Coronary artery (tissue), 2 donors: ENCODE results near the gene CIAO2B.

ENCODE experiments used
- DNase-seq: peaks from one replicate; pipeline ENCODE4 v3.0.0-alpha.2; 2017; ENCODE audit warnings: low spot score
- H3K27ac ChIP-seq, 2 donors: fragments of 200-600 bp; sonication (generic); one replicate each; pipeline ENCODE4 v1.5.1; 2016 to 2019
- H3K4me3 ChIP-seq: fragments of 200-600 bp; sonication (generic); 2 replicates; pipeline ENCODE4 v1.5.1; 2016; ENCODE audit warnings: mild to moderate bottlenecking, moderate library complexity
- TF ChIP-seq, protein P1 (sequence below): fragments of 200-600 bp; sonication (generic); IDR thresholded peaks from one replicate; pipeline ENCODE4 v1.5.1; 2019; ENCODE audit warnings: antibody characterized with exemption

Gene CIAO2B

DNA sequence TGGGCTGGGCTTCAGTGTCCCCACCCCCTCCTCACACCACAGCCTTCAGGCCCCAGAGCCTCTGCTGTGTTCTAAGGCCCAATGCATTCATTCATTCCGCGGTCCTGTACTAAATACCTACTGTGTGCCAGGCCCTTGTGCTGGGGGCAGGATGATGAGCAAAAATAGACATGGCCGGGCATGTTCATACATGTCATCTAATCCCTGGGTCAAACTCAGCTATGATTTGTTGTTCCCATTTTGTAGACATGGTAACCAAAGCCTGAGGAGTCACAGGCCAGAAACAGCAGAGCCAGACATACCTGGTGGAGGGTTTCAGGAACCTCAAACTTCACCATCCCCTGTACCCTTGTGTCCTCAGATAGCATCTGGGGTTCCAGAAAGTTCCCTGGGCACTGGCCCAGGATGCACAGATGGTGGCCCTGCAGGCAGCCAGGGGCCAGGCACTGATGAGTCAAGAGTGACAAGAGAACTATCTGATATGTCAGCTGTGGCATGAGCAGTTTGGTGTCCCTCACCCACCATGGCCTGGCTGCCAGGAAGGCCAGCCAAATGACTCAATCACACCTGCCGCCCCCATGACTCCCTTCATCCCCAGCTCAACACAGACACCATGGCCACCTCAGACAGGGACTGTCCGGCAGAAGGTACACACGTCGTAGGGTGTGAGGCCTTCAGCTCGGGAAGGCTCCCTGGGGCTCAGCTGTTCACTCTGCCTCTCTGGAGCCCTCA lies 6.1 kb downstream of the CIAO2B start:
- DNase-seq = no peak
- TF ChIP-seq, protein P1, sequence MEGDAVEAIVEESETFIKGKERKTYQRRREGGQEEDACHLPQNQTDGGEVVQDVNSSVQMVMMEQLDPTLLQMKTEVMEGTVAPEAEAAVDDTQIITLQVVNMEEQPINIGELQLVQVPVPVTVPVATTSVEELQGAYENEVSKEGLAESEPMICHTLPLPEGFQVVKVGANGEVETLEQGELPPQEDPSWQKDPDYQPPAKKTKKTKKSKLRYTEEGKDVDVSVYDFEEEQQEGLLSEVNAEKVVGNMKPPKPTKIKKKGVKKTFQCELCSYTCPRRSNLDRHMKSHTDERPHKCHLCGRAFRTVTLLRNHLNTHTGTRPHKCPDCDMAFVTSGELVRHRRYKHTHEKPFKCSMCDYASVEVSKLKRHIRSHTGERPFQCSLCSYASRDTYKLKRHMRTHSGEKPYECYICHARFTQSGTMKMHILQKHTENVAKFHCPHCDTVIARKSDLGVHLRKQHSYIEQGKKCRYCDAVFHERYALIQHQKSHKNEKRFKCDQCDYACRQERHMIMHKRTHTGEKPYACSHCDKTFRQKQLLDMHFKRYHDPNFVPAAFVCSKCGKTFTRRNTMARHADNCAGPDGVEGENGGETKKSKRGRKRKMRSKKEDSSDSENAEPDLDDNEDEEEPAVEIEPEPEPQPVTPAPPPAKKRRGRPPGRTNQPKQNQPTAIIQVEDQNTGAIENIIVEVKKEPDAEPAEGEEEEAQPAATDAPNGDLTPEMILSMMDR = no peak
- Histone ChIP-seq H3K27ac (peak overlapping the region; percentile 90 to 98), H3K4me3 (no peak overlapping the region)

DNA sequence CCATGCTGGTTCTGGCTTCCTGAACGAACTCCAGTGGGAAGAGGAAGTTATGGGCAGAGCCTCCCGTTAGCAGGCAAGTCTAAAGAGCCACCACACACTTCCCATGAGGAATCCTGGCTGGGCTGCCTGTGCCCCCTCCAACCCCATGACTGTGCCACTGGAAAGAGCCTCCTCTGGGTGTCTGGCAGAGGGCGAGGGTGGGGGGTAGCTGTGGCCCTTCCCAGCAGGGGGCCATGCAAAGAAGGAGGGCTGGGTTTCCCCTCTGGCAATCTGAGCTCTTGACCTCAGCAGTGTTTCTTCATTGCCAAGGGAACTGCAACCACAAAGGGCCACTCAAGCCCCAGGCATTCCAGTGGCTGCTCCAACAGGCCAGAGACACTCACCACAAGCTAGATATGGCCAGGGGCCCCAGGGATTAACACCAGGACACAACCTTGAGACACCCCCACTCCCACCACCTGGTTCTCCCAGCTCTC lies 7.2 kb downstream of the CIAO2B start:
- peak overlapping the region; percentile 90 to 98 for H3K27ac ChIP-seq
- TF ChIP-seq, protein P1 = no peak
- no peak for DNase-seq
- no peak overlapping the region for H3K4me3 ChIP-seq

DNA sequence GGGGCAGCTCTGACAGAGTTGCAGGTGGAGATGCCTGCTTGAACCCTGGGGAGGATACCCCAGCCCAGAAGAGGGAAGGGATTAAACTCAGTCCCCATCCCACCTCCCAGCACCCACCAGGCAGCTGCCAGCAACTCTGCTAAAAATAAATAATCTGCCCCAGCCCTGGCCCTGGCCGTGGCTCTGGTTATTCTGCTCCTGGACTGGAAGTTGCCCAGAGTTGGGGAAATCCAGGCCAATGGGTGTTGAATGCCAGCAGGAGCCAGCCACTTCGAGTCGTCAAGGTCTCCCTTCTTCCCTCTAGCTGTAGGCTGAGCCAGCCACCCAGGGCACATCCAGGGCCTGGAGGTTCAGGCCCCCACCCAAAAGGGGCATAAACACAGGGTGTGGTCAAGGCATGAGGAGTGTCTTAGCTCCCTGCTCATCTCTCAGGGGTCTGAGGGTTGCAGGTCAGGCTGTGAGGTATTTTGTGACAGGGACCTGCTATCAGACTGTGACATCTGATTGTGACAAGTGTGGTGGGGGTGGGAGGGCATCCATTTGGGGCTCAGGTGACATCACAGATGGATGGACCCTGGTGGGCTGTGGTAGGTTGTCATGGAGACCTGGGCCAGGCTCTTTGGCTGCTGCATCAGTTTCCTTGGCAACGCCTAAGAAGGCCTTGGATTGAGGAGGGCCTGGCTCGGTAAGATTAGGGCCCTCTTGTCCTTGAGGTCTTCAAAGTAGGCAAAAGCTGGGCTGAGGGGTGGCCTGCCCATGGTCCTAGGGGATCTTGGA lies 7.8 kb downstream of the CIAO2B start:
- H3K27ac ChIP-seq = peak overlapping the region; percentile 90 to 98
- peak; percentile 88 for DNase-seq
- TF ChIP-seq, protein P1 = no peak
- peak overlapping the region; percentile 84 for H3K4me3 ChIP-seq

- TF ChIP-seq, protein P1 = no peak
- peak; percentile 88 for DNase-seq
- Histone ChIP-seq H3K27ac (peak within 1 kb of the TSS; percentile 90 to 98), H3K4me3 (peak within 1 kb of the TSS; percentile 84)
Measured at GRCh38 chr16:66925322-66925840, 8.8 kb downstream of the CIAO2B start, which contains the start of gene RRAD. Gene RRAD, minus strand, starts transcription at chr16:66925535. Its CDS starts 356 bp downstream, at chr16:66925179.

GRCh38 chr16:66924527-66925321 lies 9.5 kb downstream of the CIAO2B start:
- TF ChIP-seq, protein P1 = peak; percentile 31
- H3K4me3 ChIP-seq = peak overlapping the region; percentile 84
- peak overlapping the region; percentile 90 to 98 for H3K27ac ChIP-seq
- DNase-seq = no peak

- H3K4me3 ChIP-seq = peak overlapping the region; percentile 84
- DNase-seq = no peak
- peak overlapping the region; percentile 90 to 98 for H3K27ac ChIP-seq
- TF ChIP-seq, protein P1 = no peak
Measured at GRCh38 chr16:66923866-66924265, 10.3 kb downstream of the CIAO2B start.
